Testis (tissue), 2 donors: ENCODE results near the gene CEMIP.

Experiments
- POLR2A ChIP-seq: fragments of 450-650 bp; IDR thresholded peaks from one replicate; pipeline ENCODE4 v1.6.1; 2017; ENCODE audit warnings: antibody characterized with exemption, mild to moderate bottlenecking, moderate library complexity
- TF ChIP-seq, protein P1 (sequence below), 3 experiments: fragments of 450-650 bp in 2 of 3; fragments of 200-600 bp in 1 of 3; sonication (generic) in 1 of 3; IDR thresholded peaks; one replicate each; pipeline ENCODE4 v1.5.1; 2016 to 2019; ENCODE audit warnings: antibody characterized with exemption in 3 of 3, mild to moderate bottlenecking in 2 of 3, moderate library complexity in 1 of 3

DNA sequence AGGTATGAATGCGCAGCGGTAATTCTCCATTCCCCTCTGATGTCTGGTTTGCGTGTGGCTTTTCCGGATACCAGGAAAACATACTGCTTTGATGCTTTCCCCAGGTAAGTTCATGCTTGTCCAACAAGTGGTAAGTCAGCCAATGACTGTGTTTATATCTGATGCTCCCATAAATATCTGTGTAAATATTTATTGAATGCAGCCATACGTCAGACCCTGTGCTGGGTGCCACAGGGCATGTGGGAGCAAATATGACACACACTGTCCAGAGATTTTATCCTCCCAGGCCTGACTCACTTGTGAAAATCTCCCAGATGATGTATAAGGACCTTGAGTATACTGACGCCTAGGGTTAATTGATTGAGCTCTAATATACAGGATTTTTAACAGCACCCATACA, 29.6 kb upstream of the CEMIP start:
- TF ChIP-seq POLR2A: no peak
- TF ChIP-seq, protein P1, sequence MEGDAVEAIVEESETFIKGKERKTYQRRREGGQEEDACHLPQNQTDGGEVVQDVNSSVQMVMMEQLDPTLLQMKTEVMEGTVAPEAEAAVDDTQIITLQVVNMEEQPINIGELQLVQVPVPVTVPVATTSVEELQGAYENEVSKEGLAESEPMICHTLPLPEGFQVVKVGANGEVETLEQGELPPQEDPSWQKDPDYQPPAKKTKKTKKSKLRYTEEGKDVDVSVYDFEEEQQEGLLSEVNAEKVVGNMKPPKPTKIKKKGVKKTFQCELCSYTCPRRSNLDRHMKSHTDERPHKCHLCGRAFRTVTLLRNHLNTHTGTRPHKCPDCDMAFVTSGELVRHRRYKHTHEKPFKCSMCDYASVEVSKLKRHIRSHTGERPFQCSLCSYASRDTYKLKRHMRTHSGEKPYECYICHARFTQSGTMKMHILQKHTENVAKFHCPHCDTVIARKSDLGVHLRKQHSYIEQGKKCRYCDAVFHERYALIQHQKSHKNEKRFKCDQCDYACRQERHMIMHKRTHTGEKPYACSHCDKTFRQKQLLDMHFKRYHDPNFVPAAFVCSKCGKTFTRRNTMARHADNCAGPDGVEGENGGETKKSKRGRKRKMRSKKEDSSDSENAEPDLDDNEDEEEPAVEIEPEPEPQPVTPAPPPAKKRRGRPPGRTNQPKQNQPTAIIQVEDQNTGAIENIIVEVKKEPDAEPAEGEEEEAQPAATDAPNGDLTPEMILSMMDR (IDR thresholded peaks at IDR 0.05): no peak
